Measurements from ENCODE around the gene UBXN10. TPM values are rescaled to one million over a fixed set of nuclear protein-coding genes. Genes with fewer than 3 reads are reported as not detected.

The UBXN10 gene
- total RNA-seq, 1 experiment from 2014 or later, result 0.05 TPM

- H3K9me3 ChIP-seq (ENCODE audit: control insufficient read depth, insufficient read depth, low read depth, low read length), result no peaks in the 10 kb centered on the region
- peaks cover 4% of the 10 kb centered on the region; the same call in 1 of the 2 replicates for H3K4me1 ChIP-seq (ENCODE audit: control insufficient read depth, insufficient read depth, low read length)
- ChIA-PET POLR2A (no interaction called here), CTCF (no interaction called here)
- DNase-seq (ENCODE audit: low read depth, low spot score), result no peak
- in situ Hi-C loops (cut with HindIII; ENCODE audit: low pct_unique_long_range_greater_than_20kb, low sequenced_read_pairs) (no loop called here), intact Hi-C loops (cut with micrococcal nuclease; ENCODE audit: unreplicated experiment) (loop anchor here (2.0 kb wide), 1 partner anchor 49 kb away; no protein-coding TSS in a partner anchor)
- no peaks in the 10 kb centered on the region for H3K36me3 ChIP-seq (ENCODE audit: control insufficient read depth, insufficient read depth, low read length)
- BruUV-seq (replicated peaks), result no TSS peak
- ATAC-seq, result no peak
- TF ChIP-seq, protein P1, sequence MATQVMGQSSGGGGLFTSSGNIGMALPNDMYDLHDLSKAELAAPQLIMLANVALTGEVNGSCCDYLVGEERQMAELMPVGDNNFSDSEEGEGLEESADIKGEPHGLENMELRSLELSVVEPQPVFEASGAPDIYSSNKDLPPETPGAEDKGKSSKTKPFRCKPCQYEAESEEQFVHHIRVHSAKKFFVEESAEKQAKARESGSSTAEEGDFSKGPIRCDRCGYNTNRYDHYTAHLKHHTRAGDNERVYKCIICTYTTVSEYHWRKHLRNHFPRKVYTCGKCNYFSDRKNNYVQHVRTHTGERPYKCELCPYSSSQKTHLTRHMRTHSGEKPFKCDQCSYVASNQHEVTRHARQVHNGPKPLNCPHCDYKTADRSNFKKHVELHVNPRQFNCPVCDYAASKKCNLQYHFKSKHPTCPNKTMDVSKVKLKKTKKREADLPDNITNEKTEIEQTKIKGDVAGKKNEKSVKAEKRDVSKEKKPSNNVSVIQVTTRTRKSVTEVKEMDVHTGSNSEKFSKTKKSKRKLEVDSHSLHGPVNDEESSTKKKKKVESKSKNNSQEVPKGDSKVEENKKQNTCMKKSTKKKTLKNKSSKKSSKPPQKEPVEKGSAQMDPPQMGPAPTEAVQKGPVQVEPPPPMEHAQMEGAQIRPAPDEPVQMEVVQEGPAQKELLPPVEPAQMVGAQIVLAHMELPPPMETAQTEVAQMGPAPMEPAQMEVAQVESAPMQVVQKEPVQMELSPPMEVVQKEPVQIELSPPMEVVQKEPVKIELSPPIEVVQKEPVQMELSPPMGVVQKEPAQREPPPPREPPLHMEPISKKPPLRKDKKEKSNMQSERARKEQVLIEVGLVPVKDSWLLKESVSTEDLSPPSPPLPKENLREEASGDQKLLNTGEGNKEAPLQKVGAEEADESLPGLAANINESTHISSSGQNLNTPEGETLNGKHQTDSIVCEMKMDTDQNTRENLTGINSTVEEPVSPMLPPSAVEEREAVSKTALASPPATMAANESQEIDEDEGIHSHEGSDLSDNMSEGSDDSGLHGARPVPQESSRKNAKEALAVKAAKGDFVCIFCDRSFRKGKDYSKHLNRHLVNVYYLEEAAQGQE (IDR thresholded peaks at IDR 0.05; ENCODE audit: insufficient read depth in 1 of 2, low read depth in 2 of 2, low read length in 1 of 2), result no peak
- TF ChIP-seq POLR2AphosphoS5 (IDR thresholded peaks at IDR 0.05; ENCODE audit: low read depth, low read length) (no peak), SIN3A (IDR thresholded peaks at IDR 0.05; ENCODE audit: borderline replicate concordance, insufficient read depth, low read depth, low read length) (no peak), TCF7L2 (IDR thresholded peaks at IDR 0.05; ENCODE audit: low read depth, low read length) (no peak)
- TF ChIP-seq, protein P2, sequence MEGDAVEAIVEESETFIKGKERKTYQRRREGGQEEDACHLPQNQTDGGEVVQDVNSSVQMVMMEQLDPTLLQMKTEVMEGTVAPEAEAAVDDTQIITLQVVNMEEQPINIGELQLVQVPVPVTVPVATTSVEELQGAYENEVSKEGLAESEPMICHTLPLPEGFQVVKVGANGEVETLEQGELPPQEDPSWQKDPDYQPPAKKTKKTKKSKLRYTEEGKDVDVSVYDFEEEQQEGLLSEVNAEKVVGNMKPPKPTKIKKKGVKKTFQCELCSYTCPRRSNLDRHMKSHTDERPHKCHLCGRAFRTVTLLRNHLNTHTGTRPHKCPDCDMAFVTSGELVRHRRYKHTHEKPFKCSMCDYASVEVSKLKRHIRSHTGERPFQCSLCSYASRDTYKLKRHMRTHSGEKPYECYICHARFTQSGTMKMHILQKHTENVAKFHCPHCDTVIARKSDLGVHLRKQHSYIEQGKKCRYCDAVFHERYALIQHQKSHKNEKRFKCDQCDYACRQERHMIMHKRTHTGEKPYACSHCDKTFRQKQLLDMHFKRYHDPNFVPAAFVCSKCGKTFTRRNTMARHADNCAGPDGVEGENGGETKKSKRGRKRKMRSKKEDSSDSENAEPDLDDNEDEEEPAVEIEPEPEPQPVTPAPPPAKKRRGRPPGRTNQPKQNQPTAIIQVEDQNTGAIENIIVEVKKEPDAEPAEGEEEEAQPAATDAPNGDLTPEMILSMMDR (IDR thresholded peaks at IDR 0.05), result no peak
- H3K27ac ChIP-seq (ENCODE audit: low read length), result no peak overlapping the region
- H3K27me3 ChIP-seq (ENCODE audit: control insufficient read depth, insufficient read depth, low read length), result no peaks in the 10 kb centered on the region
- H3K4me3 ChIP-seq (ENCODE audit: low read depth in 2 of 2, low read length in 2 of 2), result no peak overlapping the region
Observed at GRCh38 chr1:20149601-20150325, 36.1 kb upstream of the UBXN10 start.

DNA sequence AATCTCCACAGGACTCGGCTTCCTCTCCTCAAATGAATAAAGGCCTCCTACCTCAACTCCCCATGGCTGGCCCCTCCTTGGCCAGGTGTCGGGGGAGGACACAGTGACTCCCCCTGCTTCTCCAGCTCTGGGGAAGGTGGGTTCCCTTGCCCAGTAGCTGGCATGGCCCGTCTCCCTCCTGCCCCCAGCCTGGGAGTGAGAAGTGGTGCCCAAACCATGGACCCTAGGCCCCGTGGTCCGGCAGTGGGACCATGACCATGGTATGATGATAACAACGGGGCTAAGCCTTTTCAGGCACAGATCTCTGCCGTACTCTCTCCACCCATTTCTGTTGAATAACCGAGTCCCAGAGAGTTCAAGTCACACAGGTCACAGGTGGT, 35.6 kb upstream of the UBXN10 start:
- TF ChIP-seq SIN3A (IDR thresholded peaks at IDR 0.05; ENCODE audit: borderline replicate concordance, insufficient read depth, low read depth, low read length) (no peak), POLR2AphosphoS5 (IDR thresholded peaks at IDR 0.05; ENCODE audit: low read depth, low read length) (no peak), TCF7L2 (IDR thresholded peaks at IDR 0.05; ENCODE audit: low read depth, low read length) (no peak)
- TF ChIP-seq, protein P2 (IDR thresholded peaks at IDR 0.05), result no peak
- TF ChIP-seq, protein P1 (IDR thresholded peaks at IDR 0.05; ENCODE audit: insufficient read depth in 1 of 2, low read depth in 2 of 2, low read length in 1 of 2), result no peak
- Histone ChIP-seq H3K9me3 (ENCODE audit: control insufficient read depth, insufficient read depth, low read depth, low read length) (no peaks in the 10 kb centered on the region), H3K27me3 (ENCODE audit: control insufficient read depth, insufficient read depth, low read length) (no peaks in the 10 kb centered on the region), H3K4me3 (ENCODE audit: low read depth in 2 of 2, low read length in 2 of 2) (no peak overlapping the region), H3K36me3 (ENCODE audit: control insufficient read depth, insufficient read depth, low read length) (no peaks in the 10 kb centered on the region), H3K4me1 (ENCODE audit: control insufficient read depth, insufficient read depth, low read length) (peaks cover 4% of the 10 kb centered on the region; the same call in 1 of the 2 replicates), H3K27ac (ENCODE audit: low read length) (no peak overlapping the region)
- BruUV-seq (replicated peaks), result no TSS peak
- ATAC-seq (no peak), DNase-seq (ENCODE audit: low read depth, low spot score) (no peak)
- in situ Hi-C loops (cut with HindIII; ENCODE audit: low pct_unique_long_range_greater_than_20kb, low sequenced_read_pairs) (no loop called here), intact Hi-C loops (cut with micrococcal nuclease; ENCODE audit: unreplicated experiment) (loop anchor here (2.0 kb wide), 1 partner anchor 50 kb away; no protein-coding TSS in a partner anchor)
- POLR2A ChIA-PET, result no interaction called here
- CTCF ChIA-PET, result interaction anchor here (0.7 kb wide), 1 partner anchor 233 kb away, joined by 3 read pairs; no protein-coding TSS in a partner anchor
